Measurements from ENCODE around the gene TUBGCP5.

Gene TUBGCP5

DNA sequence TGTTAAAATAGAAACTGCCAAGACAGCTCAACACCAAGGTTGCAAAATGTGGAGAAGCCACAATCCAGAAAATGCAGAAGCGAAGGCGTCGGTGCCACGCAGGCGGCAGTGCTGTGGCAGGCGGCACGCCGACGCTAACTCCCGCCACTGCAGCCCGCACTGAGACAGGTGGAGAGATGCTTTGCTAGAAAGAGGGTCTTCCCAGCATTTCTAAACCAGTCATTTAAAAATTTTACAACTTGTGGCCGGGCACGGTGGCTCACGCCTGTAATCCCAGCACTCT lies 82.5 kb downstream of the TUBGCP5 start:
- Histone ChIP-seq H3K9ac (no peak overlapping the region), H4K20me1 (ENCODE audit: insufficient read depth) (no peaks in the 10 kb centered on the region), H3K36me3 (ENCODE audit: insufficient read depth) (no peaks in the 10 kb centered on the region), H3K4me1 (ENCODE audit: low read depth, poor library complexity, severe bottlenecking) (peaks cover 12% of the 10 kb centered on the region), H3K4me2 (no peak overlapping the region), H3K4me3 (IDR thresholded peaks at IDR 0.05; ENCODE audit: insufficient read depth, low read depth, low read length) (no peak overlapping the region), H3K79me2 (ENCODE audit: insufficient read depth, low read depth) (peaks cover 39% of the 10 kb centered on the region; the same call in 1 of the 2 replicates), H2AFZ (ENCODE audit: low read depth) (no peak overlapping the region), H3K27ac (no peak overlapping the region), H3K27me3 (ENCODE audit: insufficient read depth, low read depth) (no peaks in the 10 kb centered on the region)
- TF ChIP-seq, protein P1, sequence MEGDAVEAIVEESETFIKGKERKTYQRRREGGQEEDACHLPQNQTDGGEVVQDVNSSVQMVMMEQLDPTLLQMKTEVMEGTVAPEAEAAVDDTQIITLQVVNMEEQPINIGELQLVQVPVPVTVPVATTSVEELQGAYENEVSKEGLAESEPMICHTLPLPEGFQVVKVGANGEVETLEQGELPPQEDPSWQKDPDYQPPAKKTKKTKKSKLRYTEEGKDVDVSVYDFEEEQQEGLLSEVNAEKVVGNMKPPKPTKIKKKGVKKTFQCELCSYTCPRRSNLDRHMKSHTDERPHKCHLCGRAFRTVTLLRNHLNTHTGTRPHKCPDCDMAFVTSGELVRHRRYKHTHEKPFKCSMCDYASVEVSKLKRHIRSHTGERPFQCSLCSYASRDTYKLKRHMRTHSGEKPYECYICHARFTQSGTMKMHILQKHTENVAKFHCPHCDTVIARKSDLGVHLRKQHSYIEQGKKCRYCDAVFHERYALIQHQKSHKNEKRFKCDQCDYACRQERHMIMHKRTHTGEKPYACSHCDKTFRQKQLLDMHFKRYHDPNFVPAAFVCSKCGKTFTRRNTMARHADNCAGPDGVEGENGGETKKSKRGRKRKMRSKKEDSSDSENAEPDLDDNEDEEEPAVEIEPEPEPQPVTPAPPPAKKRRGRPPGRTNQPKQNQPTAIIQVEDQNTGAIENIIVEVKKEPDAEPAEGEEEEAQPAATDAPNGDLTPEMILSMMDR (conservative IDR thresholded peaks at IDR 0.05; ENCODE audit: low read depth, low read length): no peak

DNA sequence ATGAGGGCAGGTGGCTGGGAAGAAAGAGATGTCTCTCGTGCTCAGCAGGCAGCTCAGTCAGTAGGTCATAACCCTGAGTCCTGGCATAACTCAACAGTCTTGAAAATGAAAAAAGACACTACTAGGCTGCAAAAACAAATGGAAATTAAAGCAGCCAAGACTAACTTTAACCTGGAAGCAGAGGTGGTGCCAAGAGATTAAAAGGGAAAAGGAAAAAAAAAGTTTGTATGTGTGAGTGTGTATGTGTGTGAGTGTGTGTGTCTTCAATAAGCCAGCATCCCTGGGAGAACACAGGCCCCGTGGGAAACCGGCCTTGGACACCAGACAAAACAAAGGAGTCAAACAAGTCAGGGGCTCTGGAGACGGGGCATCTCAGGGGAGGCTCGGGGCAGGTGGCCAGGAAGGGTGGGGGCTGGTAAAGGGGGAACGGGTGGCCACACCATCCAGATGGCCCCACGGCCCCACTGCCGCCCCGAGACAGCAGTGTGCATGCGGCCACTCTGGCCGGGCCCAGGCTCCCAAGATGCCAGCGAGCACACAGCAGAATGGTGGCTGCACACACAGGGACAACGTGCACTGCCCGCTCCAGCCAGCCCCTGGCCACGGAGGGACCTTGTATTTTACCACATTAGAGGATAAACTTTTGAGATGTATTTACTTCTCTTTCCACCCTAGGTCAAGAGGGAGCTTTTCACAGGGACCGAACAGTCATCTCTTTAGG lies 83.0 kb downstream of the TUBGCP5 start:
- TF ChIP-seq, protein P1 (conservative IDR thresholded peaks at IDR 0.05; ENCODE audit: low read depth, low read length): no peak
- no peak overlapping the region for H3K4me2 ChIP-seq
- H3K4me3 ChIP-seq (IDR thresholded peaks at IDR 0.05; ENCODE audit: insufficient read depth, low read depth, low read length): no peak overlapping the region
- H3K36me3 ChIP-seq (ENCODE audit: insufficient read depth): no peaks in the 10 kb centered on the region
- H2AFZ ChIP-seq (ENCODE audit: low read depth): no peak overlapping the region
- peaks cover 12% of the 10 kb centered on the region for H3K4me1 ChIP-seq (ENCODE audit: low read depth, poor library complexity, severe bottlenecking)
- H3K27ac ChIP-seq: no peak overlapping the region
- no peaks in the 10 kb centered on the region for H3K27me3 ChIP-seq (ENCODE audit: insufficient read depth, low read depth)
- no peaks in the 10 kb centered on the region for H4K20me1 ChIP-seq (ENCODE audit: insufficient read depth)
- peaks cover 39% of the 10 kb centered on the region; the same call in 1 of the 2 replicates for H3K79me2 ChIP-seq (ENCODE audit: insufficient read depth, low read depth)
- H3K9ac ChIP-seq: no peak overlapping the region

DNA sequence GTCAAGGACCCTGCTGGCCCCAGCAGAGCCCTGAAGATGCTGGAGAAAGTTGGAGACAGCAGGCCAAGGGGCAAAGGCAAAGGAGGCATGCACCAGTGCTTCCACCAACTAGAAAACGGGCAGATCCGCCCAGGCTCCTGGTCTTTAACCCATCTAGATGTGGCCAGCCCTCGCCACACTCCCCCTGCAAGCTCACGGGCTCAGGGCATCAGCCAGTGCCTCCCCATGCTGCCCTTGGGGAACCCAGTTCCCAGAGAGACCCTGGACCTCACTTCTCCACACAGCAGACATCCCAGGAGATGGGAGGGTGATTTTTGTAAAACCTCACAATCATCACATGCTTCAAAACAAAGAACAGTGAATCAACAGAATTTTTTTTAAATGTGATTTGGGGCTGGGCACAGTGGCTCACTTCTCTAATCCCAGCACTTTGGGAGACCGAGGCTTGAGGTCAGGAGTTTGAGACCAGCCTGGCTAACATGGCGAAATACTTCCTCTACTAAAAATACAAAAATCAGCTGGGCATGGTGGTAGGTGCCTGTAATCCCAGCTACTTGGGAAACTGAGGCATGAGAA lies 83.7 kb downstream of the TUBGCP5 start:
- no peak overlapping the region for H3K27ac ChIP-seq
- H4K20me1 ChIP-seq (ENCODE audit: insufficient read depth): no peaks in the 10 kb centered on the region
- H3K4me3 ChIP-seq (IDR thresholded peaks at IDR 0.05; ENCODE audit: insufficient read depth, low read depth, low read length): no peak overlapping the region
- TF ChIP-seq, protein P1 (conservative IDR thresholded peaks at IDR 0.05; ENCODE audit: low read depth, low read length): no peak
- no peaks in the 10 kb centered on the region for H3K36me3 ChIP-seq (ENCODE audit: insufficient read depth)
- peaks cover 39% of the 10 kb centered on the region; the same call in 1 of the 2 replicates for H3K79me2 ChIP-seq (ENCODE audit: insufficient read depth, low read depth)
- no peak overlapping the region for H3K4me2 ChIP-seq
- H3K9ac ChIP-seq: no peak overlapping the region
- no peaks in the 10 kb centered on the region for H3K27me3 ChIP-seq (ENCODE audit: insufficient read depth, low read depth)
- H2AFZ ChIP-seq (ENCODE audit: low read depth): no peak overlapping the region
- peaks cover 12% of the 10 kb centered on the region for H3K4me1 ChIP-seq (ENCODE audit: low read depth, poor library complexity, severe bottlenecking)

DNA sequence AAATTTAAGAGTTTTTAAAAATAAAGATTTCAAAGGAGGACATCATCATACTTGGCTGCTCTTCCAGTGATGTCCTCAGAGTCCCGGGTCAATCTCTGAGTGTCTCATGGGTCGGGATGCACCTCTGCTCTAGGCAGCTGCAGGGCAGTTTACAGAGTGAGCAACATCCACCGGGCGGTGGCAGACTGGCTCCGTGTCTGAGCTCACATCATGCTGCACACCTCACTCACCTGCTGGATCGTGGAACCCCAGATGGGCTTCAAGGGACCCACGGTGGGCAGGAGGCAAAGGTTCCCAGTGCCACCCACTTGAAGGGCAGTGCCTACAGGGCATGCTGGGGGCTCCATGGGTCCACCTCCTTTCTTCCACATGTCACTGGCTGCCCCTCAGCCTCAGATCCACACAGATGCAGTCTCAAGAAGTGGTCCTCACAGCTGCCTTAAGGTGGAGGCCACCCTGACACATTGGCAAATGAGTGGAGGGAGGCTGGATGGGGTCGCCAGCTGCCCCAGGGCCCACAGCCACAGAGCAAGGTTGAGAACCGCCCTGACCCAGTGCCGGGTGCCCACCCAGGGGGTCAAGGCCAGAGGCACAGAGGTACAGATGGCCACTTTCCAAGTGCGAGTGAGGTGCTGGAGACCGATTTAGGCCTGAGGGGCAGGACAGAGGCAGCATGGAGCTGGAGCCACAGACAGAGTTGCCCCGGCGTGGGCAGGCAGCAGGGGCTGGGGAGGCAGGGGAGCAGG lies 84.4 kb downstream of the TUBGCP5 start:
- no peaks in the 10 kb centered on the region for H3K27me3 ChIP-seq (ENCODE audit: insufficient read depth, low read depth)
- H4K20me1 ChIP-seq (ENCODE audit: insufficient read depth): no peaks in the 10 kb centered on the region
- no peak overlapping the region for H3K4me3 ChIP-seq (IDR thresholded peaks at IDR 0.05; ENCODE audit: insufficient read depth, low read depth, low read length)
- peaks cover 12% of the 10 kb centered on the region for H3K4me1 ChIP-seq (ENCODE audit: low read depth, poor library complexity, severe bottlenecking)
- no peaks in the 10 kb centered on the region for H3K36me3 ChIP-seq (ENCODE audit: insufficient read depth)
- H3K4me2 ChIP-seq: no peak overlapping the region
- H2AFZ ChIP-seq (ENCODE audit: low read depth): no peak overlapping the region
- peaks cover 34% of the 10 kb centered on the region; the same call in 1 of the 2 replicates for H3K79me2 ChIP-seq (ENCODE audit: insufficient read depth, low read depth)
- no peak overlapping the region for H3K27ac ChIP-seq
- no peak overlapping the region for H3K9ac ChIP-seq
- TF ChIP-seq, protein P1 (conservative IDR thresholded peaks at IDR 0.05; ENCODE audit: low read depth, low read length): no peak

Data from KMS-11 (cell line).